ENCODE measurements around the gene DCST2.
A peak's percentile ranks its signal among the peaks of the same experiment; 100 is the strongest.

DCST2 gene

GRCh38 chr1:155069551-155070157 is 36.1 kb upstream of the DCST2 start:
- DNase-seq (ENCODE audit: low read depth, low spot score): no peak

GRCh38 chr1:155068599-155068998 is 35.0 kb upstream of the DCST2 start:
- DNase-seq (ENCODE audit: low read depth, low spot score): no peak

DNA sequence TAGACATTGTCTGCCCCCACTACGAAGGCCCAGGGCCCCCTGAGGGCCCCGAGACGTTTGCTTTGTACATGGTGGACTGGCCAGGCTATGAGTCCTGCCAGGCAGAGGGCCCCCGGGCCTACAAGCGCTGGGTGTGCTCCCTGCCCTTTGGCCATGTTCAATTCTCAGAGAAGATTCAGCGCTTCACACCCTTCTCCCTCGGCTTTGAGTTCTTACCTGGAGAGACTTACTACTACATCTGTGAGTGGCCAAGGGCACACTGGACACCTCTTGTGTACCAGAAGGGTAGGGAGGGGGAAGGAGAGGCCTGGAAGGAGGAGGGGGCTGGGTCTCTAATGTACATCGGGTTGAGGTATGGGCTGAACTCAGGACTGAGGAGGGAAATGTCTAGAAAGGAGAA is 33.2 kb upstream of the DCST2 start:
- DNase-seq (ENCODE audit: low read depth, low spot score): no peak

- DNase-seq (ENCODE audit: low read depth, low spot score): no peak
These were observed 31.4 kb upstream of the DCST2 start for GRCh38 chr1:155064832-155065429.

- DNase-seq (ENCODE audit: low read depth, low spot score): no peak
These were observed 30.7 kb upstream of the DCST2 start for GRCh38 chr1:155064111-155064831.

DNA sequence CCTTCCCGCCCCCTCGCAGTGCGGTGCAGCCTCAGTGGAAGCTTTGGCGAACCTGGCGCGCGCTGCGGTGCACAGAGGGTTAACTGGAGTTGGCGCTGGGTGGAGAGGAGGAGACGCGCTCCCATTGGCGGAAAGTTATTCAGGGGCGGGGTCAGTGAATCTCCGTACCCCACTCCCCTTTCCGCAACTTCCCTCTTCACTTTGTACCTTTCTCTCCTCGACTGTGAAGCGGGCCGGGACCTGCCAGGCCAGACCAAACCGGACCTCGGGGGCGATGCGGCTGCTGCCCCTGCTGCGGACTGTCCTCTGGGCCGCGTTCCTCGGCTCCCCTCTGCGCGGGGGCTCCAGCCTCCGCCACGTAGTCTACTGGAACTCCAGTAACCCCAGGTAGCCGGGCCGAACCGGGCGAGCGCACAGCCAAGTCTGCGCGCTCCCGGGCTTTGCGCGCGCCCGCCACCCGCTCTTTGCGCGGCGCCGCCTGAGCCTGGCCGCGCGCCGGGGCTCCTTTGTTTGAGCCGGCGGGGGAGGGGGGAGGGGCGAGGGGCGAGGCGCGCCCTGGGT is 30.0 kb upstream of the DCST2 start, which contains the start of gene EFNA4:
Gene EFNA4, plus strand, starts transcription at position 191 of the 561 bp plus-strand sequence. Its CDS starts 84 bp downstream, at position 275.
- DNase-seq (ENCODE audit: low read depth, low spot score): no peak

DNA sequence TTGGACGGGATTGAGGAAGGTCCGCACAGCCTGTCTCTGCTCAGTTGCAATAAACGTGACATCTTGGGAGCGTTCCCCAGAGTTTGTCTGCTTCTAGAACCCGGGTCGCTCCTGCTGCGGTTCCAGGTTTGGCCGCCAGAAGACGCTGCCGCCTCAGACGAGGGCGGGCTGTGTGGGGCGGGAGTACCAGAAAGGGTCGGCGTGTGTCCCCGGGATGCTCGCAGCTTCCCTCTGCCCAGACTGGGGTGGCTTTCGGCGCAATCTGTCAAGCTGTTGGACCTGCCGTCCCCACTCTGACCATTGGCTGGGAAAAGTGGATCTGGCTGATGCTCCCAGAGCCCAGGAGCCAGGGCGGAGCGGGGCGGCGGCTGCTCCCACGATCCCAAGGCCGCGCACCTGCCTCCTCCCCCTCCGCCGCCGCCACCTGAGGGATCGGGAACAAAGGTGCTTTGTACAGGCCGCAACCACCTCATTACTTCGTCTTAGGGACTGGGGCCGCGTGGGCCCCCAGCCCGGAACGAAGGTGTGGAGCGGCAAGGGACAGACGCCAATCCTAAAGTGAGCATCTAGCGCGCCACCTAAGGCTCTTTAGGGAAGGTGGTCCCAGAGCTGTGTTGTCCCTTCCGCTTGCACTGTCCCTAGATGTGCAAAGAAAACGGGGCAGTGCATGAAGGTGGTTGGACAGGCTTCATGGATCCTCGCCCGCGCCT is 29.3 kb upstream of the DCST2 start:
- DNase-seq (ENCODE audit: low read depth, low spot score): no peak

DNA sequence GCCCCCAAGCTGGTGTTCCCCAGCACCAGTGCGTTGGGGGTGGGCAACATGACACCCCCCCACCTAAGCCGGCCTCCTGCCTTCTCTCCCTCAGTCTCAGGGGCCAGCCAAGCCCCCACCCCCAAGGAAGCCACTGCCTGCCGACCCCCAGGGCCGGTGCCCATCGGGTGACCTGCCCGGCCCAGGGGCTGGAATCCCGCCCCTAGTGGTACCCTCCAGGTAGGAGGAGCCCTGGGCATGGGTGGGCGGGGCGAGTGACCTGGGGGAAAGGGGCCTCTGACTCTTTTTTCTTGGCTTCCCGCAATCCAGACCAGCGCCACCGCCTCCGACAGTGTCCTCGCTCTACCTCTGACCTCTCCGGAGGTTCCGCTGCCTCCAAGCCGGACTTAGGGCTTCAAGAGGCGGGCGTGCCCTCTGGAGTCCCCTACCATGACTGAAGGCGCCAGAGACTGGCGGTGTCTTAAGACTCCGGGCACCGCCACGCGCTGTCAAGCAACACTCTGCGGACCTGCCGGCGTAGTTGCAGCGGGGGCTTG is 28.6 kb upstream of the DCST2 start:
- no peak for DNase-seq (ENCODE audit: low read depth, low spot score)

- DNase-seq (ENCODE audit: low read depth, low spot score): peak; percentile 65
These were observed 28.0 kb upstream of the DCST2 start for GRCh38 chr1:155061381-155062150.

DNA sequence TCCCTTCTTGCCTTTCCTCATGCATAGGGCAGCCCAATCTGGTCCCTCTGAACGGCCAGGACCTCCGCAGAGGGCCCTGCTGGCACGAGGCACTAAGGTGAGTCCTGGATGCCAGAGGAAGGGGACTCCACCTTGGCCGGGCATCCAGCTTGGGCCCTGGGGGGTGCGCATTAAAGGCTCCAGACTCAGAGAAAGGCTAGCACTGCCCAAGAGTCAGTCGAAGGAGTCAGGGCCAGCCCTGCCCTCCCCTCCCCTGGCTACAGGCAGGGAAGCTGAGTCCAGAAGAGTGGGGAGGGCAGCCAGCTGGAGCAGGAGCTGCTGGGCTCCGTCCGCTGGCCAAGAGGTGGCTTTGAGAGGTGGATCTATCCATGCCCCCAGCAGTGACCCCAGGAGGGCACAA is 27.2 kb upstream of the DCST2 start:
- DNase-seq (ENCODE audit: low read depth, low spot score): no peak

DNA sequence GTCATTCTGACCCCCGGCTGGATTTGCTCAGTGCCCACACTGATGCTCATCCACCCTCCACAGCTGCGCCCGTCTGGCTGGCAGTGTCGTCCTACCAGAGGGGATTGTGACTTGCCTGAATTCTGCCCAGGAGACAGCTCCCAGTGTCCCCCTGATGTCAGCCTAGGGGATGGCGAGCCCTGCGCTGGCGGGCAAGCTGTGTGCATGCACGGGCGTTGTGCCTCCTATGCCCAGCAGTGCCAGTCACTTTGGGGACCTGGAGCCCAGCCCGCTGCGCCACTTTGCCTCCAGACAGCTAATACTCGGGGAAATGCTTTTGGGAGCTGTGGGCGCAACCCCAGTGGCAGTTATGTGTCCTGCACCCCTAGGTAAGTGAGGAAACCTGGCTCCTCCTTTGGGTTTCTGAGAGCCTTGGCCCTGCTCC is 24.2 kb upstream of the DCST2 start:
- DNase-seq (ENCODE audit: low read depth, low spot score): no peak

- no peak for DNase-seq (ENCODE audit: low read depth, low spot score)
These were observed 23.5 kb upstream of the DCST2 start for GRCh38 chr1:155057104-155057503.

- no peak for DNase-seq (ENCODE audit: low read depth, low spot score)
These were observed 20.0 kb upstream of the DCST2 start for GRCh38 chr1:155053531-155054105.

DNA sequence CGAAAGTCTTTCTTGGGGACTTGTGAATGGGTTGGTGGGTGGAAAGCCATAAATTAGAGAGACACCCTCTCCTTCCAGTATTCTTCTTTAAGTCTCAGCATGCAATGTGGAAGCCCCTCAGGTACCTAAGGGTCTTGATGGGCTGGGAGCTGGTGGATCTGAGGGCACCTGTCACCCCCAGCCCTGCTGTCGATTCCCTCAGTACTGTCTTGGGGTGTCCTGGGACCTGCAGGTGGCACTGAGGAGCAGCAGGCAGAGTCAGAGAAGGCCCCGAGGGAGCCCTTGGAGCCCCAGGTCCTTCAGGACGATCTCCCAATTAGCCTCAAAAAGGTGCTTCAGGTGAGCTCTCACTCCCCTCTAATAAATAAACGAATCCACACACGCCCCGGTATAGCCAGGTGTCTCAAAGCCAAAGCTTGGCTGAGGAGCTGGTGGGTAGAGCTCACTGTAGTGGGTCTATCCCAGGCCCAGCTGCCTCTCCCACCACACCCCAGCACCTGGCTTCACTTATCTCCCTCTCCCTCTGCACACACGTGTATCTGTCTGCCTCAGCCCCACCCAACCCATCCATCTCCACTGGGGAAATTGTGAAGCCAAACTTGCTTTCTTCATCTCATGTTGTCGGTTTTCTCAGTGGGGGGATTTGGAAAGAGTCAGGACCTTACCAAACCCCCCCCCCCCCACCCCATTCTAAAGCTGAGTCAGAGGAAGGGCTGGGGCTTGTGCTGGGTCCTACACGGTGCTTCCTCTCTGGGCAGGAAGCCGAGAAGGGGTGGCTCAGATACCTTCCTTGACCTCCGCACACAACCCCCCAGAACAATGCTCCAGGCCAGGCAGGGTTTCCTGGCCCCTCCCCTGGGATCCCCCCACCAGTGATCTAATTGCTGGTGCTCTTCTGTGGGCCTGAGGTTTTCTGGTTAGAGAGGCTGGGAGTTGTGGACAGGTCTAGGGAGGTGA is 19.1 kb upstream of the DCST2 start:
- DNase-seq (ENCODE audit: low read depth, low spot score): no peak

GRCh38 chr1:155051777-155052398 is 18.3 kb upstream of the DCST2 start:
- no peak for DNase-seq (ENCODE audit: low read depth, low spot score)

- DNase-seq (ENCODE audit: low read depth, low spot score): no peak
These were observed 17.8 kb upstream of the DCST2 start for GRCh38 chr1:155051342-155051776.

- DNase-seq (ENCODE audit: low read depth, low spot score): no peak
These were observed 17.2 kb upstream of the DCST2 start, which contains the start of gene ADAM15 for GRCh38 chr1:155050560-155051341. Gene ADAM15, plus strand, starts transcription at chr1:155051316. Its CDS starts 71 bp downstream, at chr1:155051387.

Measured in brain pericyte (primary cell).